ENCODE results near the gene B3GNT8. TPM values are rescaled to one million over a fixed set of nuclear protein-coding genes. Genes with fewer than 3 reads are reported as not detected.
"Not testable (repeated sequence)": the region's sequence is repeated elsewhere in the genome, so short reads cannot be mapped to it uniquely, and the experiment has no call there.

Gene B3GNT8
- 2.7 TPM for polyA plus RNA-seq (2013, experiment 1 of 2)
- polyA plus RNA-seq (2013, experiment 2 of 2) = 3.4 TPM

- Histone ChIP-seq H3K4me1 (ENCODE audit: control insufficient read depth, insufficient read depth, low read length, poor library complexity, severe bottlenecking) (peaks cover 25% of the 10 kb centered on the region), H3K27ac (ENCODE audit: low read depth, low read length, severe bottlenecking) (peak within 1 kb of the TSS; percentile 57), H3K9me3 (ENCODE audit: control insufficient read depth, low read length) (no peaks in the 10 kb centered on the region), H3K36me3 (ENCODE audit: control insufficient read depth, insufficient read depth, low read length) (peaks cover 43% of the 10 kb centered on the region), H3K4me3 (ENCODE audit: extremely low read depth, insufficient read depth, low read length, poor library complexity, severe bottlenecking) (peak within 1 kb of the TSS; percentile 37)
- 12 to 13% methylated on average over 6 to 11 of the region's 19 CpGs for WGBS, 2 experiments (ENCODE audit: insufficient coverage in 2 of 2)
These were observed at the start of gene B3GNT8 for GRCh38 chr19:41426952-41427646. Gene B3GNT8 (minus strand): TSS chr19:41427374. CDS start chr19:41426778, 596 bp downstream.

- Histone ChIP-seq H3K4me1 (ENCODE audit: control insufficient read depth, insufficient read depth, low read length, poor library complexity, severe bottlenecking) (no peaks in the 10 kb centered on the region), H3K9me3 (ENCODE audit: control insufficient read depth, low read length) (no peaks in the 10 kb centered on the region), H3K27ac (ENCODE audit: low read depth, low read length, severe bottlenecking) (no peak overlapping the region), H3K36me3 (ENCODE audit: control insufficient read depth, insufficient read depth, low read length) (no peaks in the 10 kb centered on the region), H3K4me3 (ENCODE audit: extremely low read depth, insufficient read depth, low read length, poor library complexity, severe bottlenecking) (no peak overlapping the region)
These were observed 49.4 kb upstream of the B3GNT8 start for GRCh38 chr19:41476583-41476982.

- H3K27ac ChIP-seq (ENCODE audit: low read depth, low read length, severe bottlenecking); H3K4me3 ChIP-seq (ENCODE audit: extremely low read depth, insufficient read depth, low read length, poor library complexity, severe bottlenecking); H3K36me3 ChIP-seq (ENCODE audit: control insufficient read depth, insufficient read depth, low read length); H3K9me3 ChIP-seq (ENCODE audit: control insufficient read depth, low read length); H3K4me1 ChIP-seq (ENCODE audit: control insufficient read depth, insufficient read depth, low read length, poor library complexity, severe bottlenecking): not testable (repeated sequence)
- 79 to 81% methylated on average over 10 of the region's 22 CpGs for WGBS, 2 experiments (ENCODE audit: insufficient coverage in 2 of 2)
These were observed 36.4 kb upstream of the B3GNT8 start for GRCh38 chr19:41463257-41464256.

GRCh38 chr19:41462497-41462896 lies 35.3 kb upstream of the B3GNT8 start:
- WGBS, 2 experiments (ENCODE audit: insufficient coverage in 2 of 2) = 61 to 79% methylated on average over 5 to 6 of the region's 6 CpGs
- Histone ChIP-seq H3K36me3 (ENCODE audit: control insufficient read depth, insufficient read depth, low read length) (no peaks in the 10 kb centered on the region), H3K9me3 (ENCODE audit: control insufficient read depth, low read length) (peaks cover 10% of the 10 kb centered on the region), H3K4me3 (ENCODE audit: extremely low read depth, insufficient read depth, low read length, poor library complexity, severe bottlenecking) (no peak overlapping the region), H3K4me1 (ENCODE audit: control insufficient read depth, insufficient read depth, low read length, poor library complexity, severe bottlenecking) (no peaks in the 10 kb centered on the region), H3K27ac (ENCODE audit: low read depth, low read length, severe bottlenecking) (no peak overlapping the region)

- H3K36me3 ChIP-seq (ENCODE audit: control insufficient read depth, insufficient read depth, low read length) = no peaks in the 10 kb centered on the region
- H3K27ac ChIP-seq (ENCODE audit: low read depth, low read length, severe bottlenecking) = no peak overlapping the region
- H3K9me3 ChIP-seq (ENCODE audit: control insufficient read depth, low read length) = peaks cover 5% of the 10 kb centered on the region
- H3K4me3 ChIP-seq (ENCODE audit: extremely low read depth, insufficient read depth, low read length, poor library complexity, severe bottlenecking) = no peak overlapping the region
- 60% methylated on average over 1 of the region's 1 CpG; no CpG with 5 or more reads in 1 of the 2 experiments for WGBS, 2 experiments (ENCODE audit: insufficient coverage in 2 of 2)
- no peaks in the 10 kb centered on the region for H3K4me1 ChIP-seq (ENCODE audit: control insufficient read depth, insufficient read depth, low read length, poor library complexity, severe bottlenecking)
These were observed 30.1 kb upstream of the B3GNT8 start for GRCh38 chr19:41457241-41457640.

GRCh38 chr19:41456342-41456918 lies 29.3 kb upstream of the B3GNT8 start:
- Histone ChIP-seq H3K27ac (ENCODE audit: low read depth, low read length, severe bottlenecking) (no peak overlapping the region), H3K4me3 (ENCODE audit: extremely low read depth, insufficient read depth, low read length, poor library complexity, severe bottlenecking) (no peak overlapping the region), H3K9me3 (ENCODE audit: control insufficient read depth, low read length) (no peaks in the 10 kb centered on the region), H3K36me3 (ENCODE audit: control insufficient read depth, insufficient read depth, low read length) (no peaks in the 10 kb centered on the region), H3K4me1 (ENCODE audit: control insufficient read depth, insufficient read depth, low read length, poor library complexity, severe bottlenecking) (no peaks in the 10 kb centered on the region)
- WGBS, 2 experiments (ENCODE audit: insufficient coverage in 2 of 2) = 54 to 68% methylated on average over 3 to 5 of the region's 7 CpGs

GRCh38 chr19:41455936-41456335 lies 28.8 kb upstream of the B3GNT8 start:
- H3K9me3 ChIP-seq (ENCODE audit: control insufficient read depth, low read length) = no peaks in the 10 kb centered on the region
- no peaks in the 10 kb centered on the region for H3K36me3 ChIP-seq (ENCODE audit: control insufficient read depth, insufficient read depth, low read length)
- no peak overlapping the region for H3K27ac ChIP-seq (ENCODE audit: low read depth, low read length, severe bottlenecking)
- WGBS, 2 experiments (ENCODE audit: insufficient coverage in 2 of 2) = 10 to 86% methylated on average over 1 of the region's 2 CpGs
- H3K4me3 ChIP-seq (ENCODE audit: extremely low read depth, insufficient read depth, low read length, poor library complexity, severe bottlenecking) = no peak overlapping the region
- H3K4me1 ChIP-seq (ENCODE audit: control insufficient read depth, insufficient read depth, low read length, poor library complexity, severe bottlenecking) = no peaks in the 10 kb centered on the region

- H3K9me3 ChIP-seq (ENCODE audit: control insufficient read depth, low read length) = no peaks in the 10 kb centered on the region
- WGBS, 2 experiments (ENCODE audit: insufficient coverage in 2 of 2) = 50 to 51% methylated on average over 2 to 3 of the region's 6 CpGs
- no peak overlapping the region for H3K4me3 ChIP-seq (ENCODE audit: extremely low read depth, insufficient read depth, low read length, poor library complexity, severe bottlenecking)
These were observed 25.6 kb upstream of the B3GNT8 start for GRCh38 chr19:41452584-41453275.

GRCh38 chr19:41449865-41450178 lies 22.6 kb upstream of the B3GNT8 start:
- Histone ChIP-seq H3K36me3 (ENCODE audit: control insufficient read depth, insufficient read depth, low read length) (no peaks in the 10 kb centered on the region), H3K9me3 (ENCODE audit: control insufficient read depth, low read length) (no peaks in the 10 kb centered on the region), H3K4me3 (ENCODE audit: extremely low read depth, insufficient read depth, low read length, poor library complexity, severe bottlenecking) (no peak overlapping the region), H3K4me1 (ENCODE audit: control insufficient read depth, insufficient read depth, low read length, poor library complexity, severe bottlenecking) (no peaks in the 10 kb centered on the region), H3K27ac (ENCODE audit: low read depth, low read length, severe bottlenecking) (no peak overlapping the region)
- 91 to 100% methylated on average over 1 of the region's 3 CpGs for WGBS, 2 experiments (ENCODE audit: insufficient coverage in 2 of 2)

More at GRCh38 chr19:41452584-41453275, 25.6 kb upstream of the B3GNT8 start:
- no peaks in the 10 kb centered on the region for H3K36me3 ChIP-seq (ENCODE audit: control insufficient read depth, insufficient read depth, low read length)
- H3K4me1 ChIP-seq (ENCODE audit: control insufficient read depth, insufficient read depth, low read length, poor library complexity, severe bottlenecking) = no peaks in the 10 kb centered on the region
- no peak overlapping the region for H3K27ac ChIP-seq (ENCODE audit: low read depth, low read length, severe bottlenecking)

GRCh38 chr19:41449079-41449864 lies 22.1 kb upstream of the B3GNT8 start:
- Histone ChIP-seq H3K27ac (ENCODE audit: low read depth, low read length, severe bottlenecking) (no peak overlapping the region), H3K4me3 (ENCODE audit: extremely low read depth, insufficient read depth, low read length, poor library complexity, severe bottlenecking) (no peak overlapping the region), H3K36me3 (ENCODE audit: control insufficient read depth, insufficient read depth, low read length) (no peaks in the 10 kb centered on the region), H3K9me3 (ENCODE audit: control insufficient read depth, low read length) (no peaks in the 10 kb centered on the region), H3K4me1 (ENCODE audit: control insufficient read depth, insufficient read depth, low read length, poor library complexity, severe bottlenecking) (no peaks in the 10 kb centered on the region)
- 5 to 8% methylated on average over 11 to 13 of the region's 22 CpGs for WGBS, 2 experiments (ENCODE audit: insufficient coverage in 2 of 2)

Measured in mesodermal cell (in vitro differentiated cells).